H9 (cell line): ENCODE measurements around the gene NCAN. TPM values are rescaled to one million over a fixed set of nuclear protein-coding genes. Genes with fewer than 3 reads are reported as not detected.

Experiments used
- DNase-seq: peaks from one replicate; pipeline ENCODE4 v3.0.0-alpha.2; 2017
- H2AFZ ChIP-seq: one replicate; pipeline ENCODE4 v1.6.1; 2013; ENCODE audit warnings: mild to moderate bottlenecking, low read length, control low read depth, moderate library complexity
- H2AK5ac ChIP-seq: 2 replicates; pipeline ENCODE4 v1.6.1; 2013; ENCODE audit warnings: low read length, control low read depth, mixed read lengths; ENCODE audit not compliant: insufficient read length
- H2BK120ac ChIP-seq: one replicate; pipeline ENCODE4 v1.6.1; 2013; ENCODE audit warnings: low read depth, mild to moderate bottlenecking, low read length, control low read depth, inconsistent platforms; ENCODE audit not compliant: poor library complexity, severe bottlenecking
- H2BK12ac ChIP-seq: 2 replicates; pipeline ENCODE4 v1.6.1; 2013; ENCODE audit warnings: low read length, control low read depth, mixed read lengths, low read depth; ENCODE audit not compliant: insufficient read length
- H2BK15ac ChIP-seq: 2 replicates; pipeline ENCODE4 v1.6.1; 2013; ENCODE audit warnings: low read depth, low read length, control low read depth
- H2BK20ac ChIP-seq: one replicate; pipeline ENCODE4 v1.6.1; 2013; ENCODE audit warnings: low read depth, mild to moderate bottlenecking, low read length, control low read depth, inconsistent platforms; ENCODE audit not compliant: poor library complexity, severe bottlenecking
- H2BK5ac ChIP-seq: 2 replicates; pipeline ENCODE4 v1.6.1; 2013; ENCODE audit warnings: low read length, control low read depth, mixed read lengths; ENCODE audit not compliant: insufficient read length
- H3K14ac ChIP-seq: 2 replicates; pipeline ENCODE4 v1.6.1; 2013; ENCODE audit warnings: low read length, control low read depth; ENCODE audit not compliant: insufficient read depth
- H3K18ac ChIP-seq: 2 replicates; pipeline ENCODE4 v1.6.1; 2013; ENCODE audit warnings: low read depth, mild to moderate bottlenecking, mixed read lengths, low read length, control low read depth; ENCODE audit not compliant: insufficient read length
- H3K23ac ChIP-seq: 2 replicates; pipeline ENCODE4 v1.6.1; 2013; ENCODE audit warnings: low read length, control low read depth, mixed read lengths, low read depth; ENCODE audit not compliant: insufficient read length
- H3K23me2 ChIP-seq: 2 replicates; pipeline ENCODE4 v1.6.1; 2013; ENCODE audit warnings: low read depth, mild to moderate bottlenecking, mixed read lengths, low read length, control low read depth; ENCODE audit not compliant: insufficient read length, poor library complexity, severe bottlenecking
- H3K27ac ChIP-seq: 2 replicates; pipeline ENCODE4 v1.5.1; 2013; ENCODE audit warnings: low read length, control low read depth, mixed read lengths, low read depth; ENCODE audit not compliant: insufficient read length
- H3K27me3 ChIP-seq: 2 replicates; pipeline ENCODE4 v1.6.1; 2013; ENCODE audit warnings: low read length, control low read depth, inconsistent platforms; ENCODE audit not compliant: insufficient read depth
- H3K4ac ChIP-seq: 2 replicates; pipeline ENCODE4 v1.6.1; 2013; ENCODE audit warnings: low read depth, mild to moderate bottlenecking, control low read depth, inconsistent platforms, low read length, moderate library complexity
- H3K4me1 ChIP-seq: 2 replicates; pipeline ENCODE4 v1.6.1; 2013; ENCODE audit warnings: low read length, control low read depth, inconsistent platforms; ENCODE audit not compliant: insufficient read depth
- H3K4me2 ChIP-seq: 2 replicates; pipeline ENCODE4 v1.6.1; 2013; ENCODE audit warnings: low read length, control low read depth, mixed read lengths; ENCODE audit not compliant: insufficient read length, insufficient read depth
- H3K56ac ChIP-seq: 2 replicates; pipeline ENCODE4 v1.6.1; 2013; ENCODE audit warnings: low read depth, mild to moderate bottlenecking, mixed read lengths, low read length, control low read depth; ENCODE audit not compliant: insufficient read length
- H3K79me1 ChIP-seq: 2 replicates; pipeline ENCODE4 v1.6.1; 2013; ENCODE audit warnings: low read depth, mild to moderate bottlenecking, moderate library complexity, low read length, control low read depth, inconsistent platforms; ENCODE audit not compliant: insufficient read depth, poor library complexity, severe bottlenecking
- H3K79me2 ChIP-seq: 2 replicates; pipeline ENCODE4 v1.6.1; 2013; ENCODE audit warnings: low read length, control low read depth, inconsistent platforms; ENCODE audit not compliant: insufficient read depth
- H3K9ac ChIP-seq: 2 replicates; pipeline ENCODE4 v1.6.1; 2013; ENCODE audit warnings: low read length, control low read depth, mixed read lengths; ENCODE audit not compliant: insufficient read length; ENCODE audit errors: extremely low read depth
- H3K9me3 ChIP-seq: one replicate; pipeline ENCODE4 v1.6.1; 2013; ENCODE audit warnings: low read depth, low read length, inconsistent platforms; ENCODE audit not compliant: control insufficient read depth
- H3T11ph ChIP-seq: one replicate; pipeline ENCODE4 v1.6.1; 2013; ENCODE audit warnings: mild to moderate bottlenecking, low read length, control low read depth, inconsistent platforms
- H4K20me1 ChIP-seq: one replicate; pipeline ENCODE4 v1.6.1; 2013; ENCODE audit not compliant: control insufficient read depth, insufficient read length, insufficient read depth
- H4K5ac ChIP-seq: 2 replicates; pipeline ENCODE4 v1.6.1; 2013; ENCODE audit warnings: low read depth, mild to moderate bottlenecking, mixed read lengths, low read length, control low read depth; ENCODE audit not compliant: insufficient read length
- H4K8ac ChIP-seq: replicated peaks from 2 replicates; pipeline ENCODE4 v1.6.1; 2013; ENCODE audit warnings: low read length, control low read depth, mixed read lengths, low read depth; ENCODE audit not compliant: insufficient read length
- H4K91ac ChIP-seq: 2 replicates; pipeline ENCODE4 v1.6.1; 2013; ENCODE audit warnings: low read depth, mild to moderate bottlenecking, moderate library complexity, mixed read lengths, low read length, control low read depth; ENCODE audit not compliant: insufficient read length
- H3K27ac Mint-ChIP-seq, 3 experiments: 2 replicates in 2 of 3; 3 replicates in 1 of 3; pipeline ENCODE4 v1.8.0; 2020 to 2021; ENCODE audit warnings: mixed read lengths in 3 of 3, mild to moderate bottlenecking in 1 of 3, moderate library complexity in 1 of 3
- H3K27me3 Mint-ChIP-seq: 2 replicates; pipeline ENCODE4 v1.8.0; 2021; ENCODE audit warnings: low read depth, mild to moderate bottlenecking, moderate library complexity, mixed read lengths
- H3K36me3 Mint-ChIP-seq, 3 experiments: 2 replicates in 2 of 3; 3 replicates in 1 of 3; pipeline ENCODE4 v1.8.0; 2020 to 2021; ENCODE audit warnings: low read depth in 3 of 3, mixed read lengths in 3 of 3; ENCODE audit not compliant: insufficient read depth in 1 of 3
- H3K4me1 Mint-ChIP-seq, 2 experiments: 2 replicates each; pipeline ENCODE4 v1.8.0; 2020; ENCODE audit warnings: mixed read lengths in 2 of 2
- H3K4me3 Mint-ChIP-seq, 2 experiments: 2 replicates in 1 of 2; 3 replicates in 1 of 2; pipeline ENCODE4 v1.8.0; 2020 to 2021; ENCODE audit warnings: mild to moderate bottlenecking in 2 of 2, mixed read lengths in 2 of 2, moderate library complexity in 1 of 2
- H3K9me3 Mint-ChIP-seq, 2 experiments: 2 replicates in 1 of 2; 3 replicates in 1 of 2; pipeline ENCODE4 v1.8.0; 2020; ENCODE audit warnings: mild to moderate bottlenecking in 2 of 2, mixed read lengths in 2 of 2, moderate library complexity in 1 of 2
- CTCF ChIP-seq: fragments of 200-600 bp; sonication (generic); conservative IDR thresholded peaks from 3 replicates; pipeline ENCODE4 v1.8.0; 2021; ENCODE audit warnings: antibody characterized with exemption, mild to moderate bottlenecking
- WGBS: extraction: QIAGEN DNeasy Blood & Tissue Kit; methylation state at CpG from one replicate; pipeline ENCODE4 v1.1.7; 2013; ENCODE audit warnings: missing lambda C conversion rate, low lambda C conversion rate, mixed read lengths; ENCODE audit not compliant: insufficient read length; ENCODE audit errors: extremely low coverage; 5-methylcytosine and 5-hydroxymethylcytosine counted together
- total RNA-seq: library from RNA; stranded (reverse); gene quantifications from 2 replicates; pipeline ENCODE4 v1.2.1, GENCODE V29; 2021

Gene NCAN
- total RNA-seq, 1 experiment from 2014 or later: 1.6 TPM

- no peak overlapping the region for H2AK5ac ChIP-seq
- H3K27me3 Mint-ChIP-seq: peaks cover 86% of the 10 kb centered on the region
- H3K27ac Mint-ChIP-seq: no peak overlapping the region
Observed at GRCh38 chr19:19215792-19216191, 4.0 kb downstream of the NCAN start.

More at GRCh38 chr19:19215792-19216191, 4.0 kb downstream of the NCAN start:
- Histone ChIP-seq H2BK15ac (no peak overlapping the region), H4K91ac (no peak overlapping the region), H4K8ac (no peak overlapping the region), H3K56ac (no peak overlapping the region), H2BK120ac (no peak overlapping the region), H4K5ac (no peak overlapping the region), H2BK20ac (no peak overlapping the region), H3K14ac (no peak overlapping the region), H3K18ac (no peak overlapping the region), H3K4me2 (no peak overlapping the region), H3K4me1 (peaks cover 3% of the 10 kb centered on the region; the same call in 1 of the 2 replicates), H3K23me2 (peaks cover 11% of the 10 kb centered on the region), H3K27me3 (peaks cover 30% of the 10 kb centered on the region), H2AFZ (no peak overlapping the region), H3T11ph (no peak overlapping the region), H3K23ac (no peak overlapping the region), H2BK12ac (no peak overlapping the region), H3K79me2 (no peaks in the 10 kb centered on the region), H3K27ac (no peak overlapping the region), H3K79me1 (no peaks in the 10 kb centered on the region), H4K20me1 (no peaks in the 10 kb centered on the region), H3K4ac (no peak overlapping the region), H2BK5ac (no peak overlapping the region), H3K9me3 (no peaks in the 10 kb centered on the region), H3K9ac (no peak overlapping the region)
- H3K4me1 Mint-ChIP-seq: peaks cover 6 to 27% of the 10 kb centered on the region in 2 experiments
- peaks cover 0 to 4% of the 10 kb centered on the region in 2 experiments; a peak in 2 of 5 replicates for H3K9me3 Mint-ChIP-seq
- no peak for DNase-seq
- no CpG with 5 or more reads among the region's 4 CpGs for WGBS
- no peak for TF ChIP-seq CTCF
- H3K4me3 Mint-ChIP-seq: no peak overlapping the region
- no peaks in the 10 kb centered on the region for H3K36me3 Mint-ChIP-seq
